Subcutaneous abdominal adipose tissue (tissue), 5 donors: ENCODE results near the gene ZNG1F.
"Not testable (repeated sequence)": the region's sequence is repeated elsewhere in the genome, so short reads cannot be mapped to it uniquely, and the experiment has no call there.

ENCODE experiments used
- H3K27ac ChIP-seq: one replicate; pipeline ENCODE4 v1.7.0; 2013; ENCODE audit warnings: low read depth, mild to moderate bottlenecking, inconsistent platforms, low read length, moderate library complexity
- H3K27me3 ChIP-seq, 5 donors: one replicate each; pipeline ENCODE4 v1.7.0; 2013; ENCODE audit warnings: low read length in 5 of 5, inconsistent platforms in 1 of 5; ENCODE audit not compliant: control insufficient read depth in 5 of 5, insufficient read depth in 4 of 5
- H3K36me3 ChIP-seq, 5 donors: one replicate each; pipeline ENCODE4 v1.7.0; 2013; ENCODE audit warnings: low read length in 5 of 5; ENCODE audit not compliant: control insufficient read depth in 5 of 5, insufficient read depth in 5 of 5
- H3K4me1 ChIP-seq, 5 donors: one replicate each; pipeline ENCODE4 v1.7.0; 2013; ENCODE audit warnings: low read length in 5 of 5, mild to moderate bottlenecking in 3 of 5, moderate library complexity in 1 of 5; ENCODE audit not compliant: control insufficient read depth in 5 of 5, insufficient read depth in 5 of 5
- H3K4me3 ChIP-seq, 5 donors: one replicate each; pipeline ENCODE4 v1.7.0; 2013; ENCODE audit warnings: low read length in 5 of 5, low read depth in 1 of 5
- H3K9ac ChIP-seq, 5 donors: one replicate each; pipeline ENCODE4 v1.7.0; 2013; ENCODE audit warnings: low read length in 5 of 5, mild to moderate bottlenecking in 4 of 5, moderate library complexity in 3 of 5
- H3K9me3 ChIP-seq, 5 donors: one replicate each; pipeline ENCODE4 v1.7.0; 2013; ENCODE audit warnings: low read length in 5 of 5; ENCODE audit not compliant: control insufficient read depth in 5 of 5
- donor health status: healthy.
- donor health status: healthy.
- donor health status: healthy.
- donor health status: healthy.
- donor health status: healthy.

ZNG1F gene

GRCh38 chr9:41188439-41188838 lies 678 bp downstream of the ZNG1F start:
- H3K9ac ChIP-seq, H3K4me1 ChIP-seq, H3K27ac ChIP-seq, H3K36me3 ChIP-seq, H3K4me3 ChIP-seq, H3K27me3 ChIP-seq, H3K9me3 ChIP-seq: not testable (repeated sequence)

DNA sequence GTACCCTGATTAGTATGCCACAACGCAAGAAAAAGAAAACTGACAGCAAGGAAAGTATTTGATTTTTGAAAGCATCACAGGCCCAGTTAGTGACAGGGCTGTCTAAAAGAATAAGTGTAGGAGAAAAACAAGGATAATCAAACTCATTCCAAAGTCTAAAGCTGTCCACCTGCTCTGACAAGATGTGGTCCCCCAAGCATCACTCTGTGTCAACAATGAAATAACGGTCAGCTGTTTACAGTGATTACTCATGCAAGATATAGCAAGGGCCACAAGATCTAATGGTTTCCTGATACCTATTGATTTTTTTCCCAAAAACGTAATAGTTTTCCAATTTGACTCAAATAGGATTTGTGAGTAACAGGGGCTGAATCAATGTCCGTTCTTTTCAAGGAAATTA lies 14.1 kb downstream of the ZNG1F start:
- not testable (repeated sequence) for H3K27ac ChIP-seq, H3K27me3 ChIP-seq, H3K9me3 ChIP-seq, H3K4me1 ChIP-seq, H3K9ac ChIP-seq, H3K4me3 ChIP-seq, H3K36me3 ChIP-seq

GRCh38 chr9:41150116-41150515 lies 39.0 kb downstream of the ZNG1F start:
- H3K9ac ChIP-seq, H3K27ac ChIP-seq, H3K27me3 ChIP-seq, H3K4me1 ChIP-seq, H3K4me3 ChIP-seq, H3K36me3 ChIP-seq, H3K9me3 ChIP-seq: not testable (repeated sequence)

DNA sequence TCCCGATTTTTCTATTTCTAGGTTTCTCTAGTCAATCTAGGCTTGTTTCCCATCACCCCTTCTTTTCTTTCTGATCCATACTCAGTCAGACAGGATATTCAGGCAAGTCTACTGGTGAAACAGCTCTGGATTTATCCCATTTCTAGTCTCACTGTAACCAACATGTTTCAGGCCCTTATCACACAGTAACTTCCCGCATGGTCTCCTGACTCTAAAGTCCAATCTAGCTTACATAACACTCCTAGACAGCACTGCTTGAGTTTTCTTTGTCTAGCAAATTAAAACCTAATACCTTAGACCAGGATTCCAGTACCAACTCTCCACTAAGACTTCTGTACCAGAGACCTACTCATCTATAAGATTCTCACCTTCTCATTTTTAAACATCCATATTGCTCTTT lies 47.2 kb downstream of the ZNG1F start:
- H3K27me3 ChIP-seq, H3K9ac ChIP-seq, H3K9me3 ChIP-seq, H3K36me3 ChIP-seq, H3K4me1 ChIP-seq, H3K27ac ChIP-seq, H3K4me3 ChIP-seq: not testable (repeated sequence)

DNA sequence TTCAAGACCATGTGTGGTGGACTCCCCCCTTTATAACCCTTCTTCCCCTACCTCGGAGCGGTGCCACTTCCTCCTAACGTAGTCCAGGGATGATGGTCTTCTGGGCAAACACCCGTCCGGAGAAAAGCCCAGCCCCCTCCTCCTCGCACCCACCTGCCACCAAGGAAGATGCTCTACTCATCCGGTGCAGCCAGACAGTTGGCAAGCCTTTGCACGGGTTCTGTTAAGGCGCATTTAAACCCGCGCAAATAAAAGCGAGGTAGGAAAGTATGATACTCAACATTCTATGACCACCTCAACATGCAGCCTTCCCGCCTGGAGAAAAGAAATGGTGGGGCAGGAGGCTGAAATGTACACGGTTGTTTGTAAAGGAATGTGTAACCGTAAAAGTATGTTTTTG lies 60.5 kb downstream of the ZNG1F start, which contains the start of gene FOXD4L6:
Gene FOXD4L6, minus strand, starts transcription at position 101 of the 400 bp plus-strand sequence. CDS start 298 bp downstream, outside the sequence.
- H3K27me3 ChIP-seq, H3K27ac ChIP-seq, H3K4me1 ChIP-seq, H3K9me3 ChIP-seq, H3K4me3 ChIP-seq, H3K9ac ChIP-seq, H3K36me3 ChIP-seq: not testable (repeated sequence)

DNA sequence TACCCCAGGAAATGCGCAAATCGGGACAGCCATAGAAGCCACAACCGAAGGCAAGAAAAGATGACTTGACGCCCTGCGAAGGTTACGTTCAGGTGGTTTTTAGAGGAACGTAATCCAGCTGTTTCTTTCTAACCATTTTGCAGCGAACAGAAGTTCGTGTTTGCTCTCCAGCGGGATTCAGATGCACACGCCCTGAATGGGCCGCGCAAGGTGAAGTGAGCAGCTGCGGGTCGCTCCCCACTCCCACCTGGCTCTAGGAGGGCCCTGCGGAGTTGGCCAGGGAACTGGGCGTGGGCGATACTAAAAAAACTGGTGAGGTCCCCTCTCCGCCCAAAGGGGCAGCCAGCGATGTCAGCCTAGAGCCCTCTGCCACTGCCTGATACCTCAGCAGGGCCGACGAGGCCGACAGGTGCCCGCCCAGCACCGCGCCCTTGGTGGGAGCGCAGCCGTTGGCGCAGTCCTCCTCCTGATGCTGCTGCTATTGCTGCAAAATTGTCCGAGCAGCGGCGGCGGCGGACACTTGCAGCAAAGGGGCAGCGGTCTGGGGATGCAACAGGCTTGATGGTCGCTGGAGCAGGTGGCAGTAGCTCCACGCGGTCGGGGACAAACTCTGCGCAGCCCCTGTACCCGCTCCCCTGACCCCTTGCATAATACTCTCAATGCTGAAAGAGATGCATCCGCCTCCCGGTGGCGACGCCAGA lies 62.2 kb downstream of the ZNG1F start:
- H3K9me3 ChIP-seq, H3K4me1 ChIP-seq, H3K9ac ChIP-seq, H3K27ac ChIP-seq, H3K27me3 ChIP-seq, H3K4me3 ChIP-seq, H3K36me3 ChIP-seq: not testable (repeated sequence)

DNA sequence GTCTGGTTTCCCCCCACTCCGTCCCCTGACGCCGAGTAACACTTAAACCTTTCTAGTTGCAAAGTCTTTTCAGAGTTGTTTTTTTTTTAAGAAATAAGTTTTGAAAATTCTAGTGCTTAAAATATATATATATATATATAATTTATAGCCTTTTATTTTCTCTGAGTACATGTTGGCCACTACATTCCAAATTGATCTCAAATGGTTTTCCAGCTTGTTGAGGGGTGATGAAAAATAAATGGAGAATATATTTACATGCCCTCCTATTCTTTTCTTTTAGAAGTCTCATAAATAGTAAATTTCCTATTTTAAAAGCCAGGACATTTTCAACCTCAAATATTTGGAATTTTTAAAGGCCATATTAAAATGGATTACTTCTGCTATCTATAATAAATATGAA lies 63.2 kb downstream of the ZNG1F start:
- H3K9me3 ChIP-seq, H3K27ac ChIP-seq, H3K9ac ChIP-seq, H3K36me3 ChIP-seq, H3K4me3 ChIP-seq, H3K4me1 ChIP-seq, H3K27me3 ChIP-seq: not testable (repeated sequence)

DNA sequence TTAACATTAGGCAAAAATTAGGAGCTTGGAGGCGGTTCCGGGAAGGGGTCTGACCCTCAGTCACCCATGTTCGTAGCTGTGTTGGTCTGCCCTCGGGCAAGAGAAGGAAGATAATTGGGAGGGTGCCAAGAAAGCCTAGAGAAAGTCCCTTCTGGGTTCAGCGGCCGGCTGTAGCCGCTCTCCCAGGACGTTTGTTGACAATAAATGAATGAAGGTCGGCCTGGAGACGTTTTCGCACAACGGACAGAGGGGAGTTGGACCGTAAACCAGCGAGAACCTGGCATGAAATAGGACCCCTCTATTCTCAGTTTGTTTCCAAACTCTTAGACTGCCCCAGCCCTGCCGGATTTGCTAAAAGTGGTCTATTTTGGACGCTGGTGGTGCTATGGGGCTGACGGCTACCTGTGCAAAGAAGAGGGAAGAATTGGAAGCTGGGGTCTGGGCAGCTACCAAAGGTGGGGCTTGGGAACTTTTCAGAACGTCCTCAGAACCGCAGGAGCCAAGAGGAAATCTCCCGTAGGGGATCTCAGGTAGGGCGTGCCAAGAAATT lies 63.9 kb downstream of the ZNG1F start:
- H3K36me3 ChIP-seq, H3K27ac ChIP-seq, H3K4me3 ChIP-seq, H3K4me1 ChIP-seq, H3K27me3 ChIP-seq, H3K9ac ChIP-seq, H3K9me3 ChIP-seq: not testable (repeated sequence)

- not testable (repeated sequence) for H3K9ac ChIP-seq, H3K4me1 ChIP-seq, H3K9me3 ChIP-seq, H3K36me3 ChIP-seq, H3K27ac ChIP-seq, H3K4me3 ChIP-seq, H3K27me3 ChIP-seq
These were observed 64.6 kb downstream of the ZNG1F start for GRCh38 chr9:41124250-41125108.

DNA sequence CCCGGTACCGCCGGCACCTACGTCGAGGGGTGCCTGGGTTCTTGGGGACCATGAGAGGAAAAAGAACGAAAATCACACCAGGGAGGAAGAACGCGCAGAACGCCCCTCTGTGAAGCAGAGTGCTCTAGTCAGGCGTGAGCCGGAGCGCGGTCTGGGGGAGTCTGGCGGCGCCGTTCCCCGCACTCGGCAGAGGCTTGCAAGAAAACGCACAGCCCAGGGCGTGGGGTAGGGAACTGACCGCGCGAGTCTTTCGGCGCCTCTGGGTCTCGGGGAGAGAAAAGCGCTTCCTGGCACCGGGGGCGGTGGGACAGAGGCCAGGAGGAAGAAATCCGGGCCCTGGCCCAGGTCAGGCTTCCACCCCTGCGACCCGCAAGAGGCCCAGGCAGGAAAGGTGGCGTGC lies 65.3 kb downstream of the ZNG1F start:
- H3K9ac ChIP-seq, H3K4me1 ChIP-seq, H3K4me3 ChIP-seq, H3K27ac ChIP-seq, H3K36me3 ChIP-seq, H3K9me3 ChIP-seq, H3K27me3 ChIP-seq: not testable (repeated sequence)
